GM19193 (cell line): ENCODE data around the gene LPP.

ENCODE experiments used
- POLR2A ChIP-seq: IDR thresholded peaks from 4 replicates; pipeline ENCODE4 v1.6.1; 2011; ENCODE audit not compliant: insufficient read depth, insufficient read length; ENCODE audit errors: extremely low read depth

Gene LPP

DNA sequence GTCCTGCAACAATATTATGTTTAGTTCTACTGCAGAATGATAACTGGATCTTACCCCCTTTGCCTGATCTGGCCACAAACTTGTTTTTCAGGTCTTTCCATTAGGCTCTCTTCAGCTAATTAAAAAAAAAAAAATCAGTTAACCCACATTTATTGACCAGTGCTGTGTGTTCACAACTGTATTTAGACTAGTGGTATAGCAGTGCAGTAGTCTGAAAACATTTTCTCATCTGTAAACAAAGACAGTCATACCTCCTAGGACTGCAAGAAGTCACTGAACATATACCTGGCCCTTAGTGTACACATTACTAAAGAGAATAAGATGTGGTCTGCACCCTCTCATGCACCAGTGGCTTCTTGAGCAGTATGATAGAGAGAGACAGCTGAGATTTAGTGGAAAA, 22.5 kb downstream of the LPP start:
- no peak for TF ChIP-seq POLR2A

DNA sequence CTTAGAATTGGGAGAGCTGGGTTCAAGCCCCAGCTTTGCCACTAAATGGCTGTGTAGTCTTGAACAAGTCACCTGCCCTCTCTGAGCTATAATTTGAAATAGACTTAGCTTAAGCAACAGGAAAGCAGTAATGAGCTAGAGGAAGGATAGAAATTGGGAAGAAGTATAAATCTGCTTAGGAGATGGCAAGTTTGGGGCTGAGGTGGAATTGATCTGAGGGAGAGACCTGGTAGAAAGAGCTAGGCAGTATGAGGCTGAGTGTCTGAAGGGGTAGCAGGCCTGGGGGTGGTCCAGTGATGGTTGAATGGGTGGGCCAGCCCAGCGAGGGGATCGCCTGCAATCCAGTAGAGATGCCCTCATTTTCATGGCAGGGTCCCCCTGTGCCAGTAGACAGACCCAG, 22.9 kb downstream of the LPP start:
- TF ChIP-seq POLR2A = no peak

DNA sequence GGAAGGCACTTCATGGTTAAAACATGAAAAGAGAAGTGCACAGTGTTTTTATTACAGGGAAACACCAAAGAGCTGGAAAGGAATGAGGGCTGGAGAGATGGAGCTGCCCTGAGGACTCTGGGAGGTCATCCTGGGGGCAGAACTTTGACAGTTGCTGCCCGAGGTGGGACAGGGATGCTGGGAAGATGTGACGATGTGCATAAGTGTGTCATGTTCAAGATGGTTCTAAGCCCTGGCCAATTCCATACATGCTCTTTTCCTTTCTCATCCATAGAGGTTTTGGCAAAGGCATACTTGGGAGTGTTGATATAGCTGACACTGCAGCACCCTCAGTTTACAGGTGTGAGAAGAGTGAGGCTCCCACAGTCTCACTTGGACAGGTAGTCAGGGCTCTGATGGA, 23.8 kb downstream of the LPP start:
- no peak for TF ChIP-seq POLR2A

DNA sequence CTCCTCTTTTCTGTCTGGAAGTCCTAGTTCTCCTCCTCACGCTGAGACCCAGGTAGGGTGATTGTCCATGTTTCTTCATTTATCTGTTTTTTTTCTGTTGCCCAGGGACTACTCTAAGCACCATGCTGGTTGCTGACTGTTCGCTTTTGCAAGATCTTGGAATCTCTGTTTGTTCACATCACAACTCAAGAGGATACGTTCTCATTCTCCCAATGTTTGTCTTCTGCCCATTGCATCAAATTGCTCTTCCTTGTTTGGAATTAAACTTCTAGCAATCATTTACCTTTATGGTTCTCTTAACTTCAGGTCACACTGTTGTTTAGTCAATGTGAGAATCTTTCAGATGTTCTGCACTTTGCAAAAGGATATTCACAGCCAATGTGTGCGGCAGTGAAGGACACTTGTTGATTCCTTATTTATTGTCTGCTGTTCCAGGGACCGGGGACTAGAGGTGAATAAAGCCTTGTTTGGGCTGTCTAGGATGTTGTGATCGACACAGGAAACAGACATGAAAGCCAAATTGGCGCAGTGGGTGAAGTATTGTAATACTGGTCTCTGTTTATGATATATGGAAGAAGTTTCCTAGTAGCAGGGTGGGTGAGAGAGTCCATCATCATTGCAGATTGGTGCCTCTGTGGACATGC, 24.5 kb downstream of the LPP start:
- no peak for TF ChIP-seq POLR2A

DNA sequence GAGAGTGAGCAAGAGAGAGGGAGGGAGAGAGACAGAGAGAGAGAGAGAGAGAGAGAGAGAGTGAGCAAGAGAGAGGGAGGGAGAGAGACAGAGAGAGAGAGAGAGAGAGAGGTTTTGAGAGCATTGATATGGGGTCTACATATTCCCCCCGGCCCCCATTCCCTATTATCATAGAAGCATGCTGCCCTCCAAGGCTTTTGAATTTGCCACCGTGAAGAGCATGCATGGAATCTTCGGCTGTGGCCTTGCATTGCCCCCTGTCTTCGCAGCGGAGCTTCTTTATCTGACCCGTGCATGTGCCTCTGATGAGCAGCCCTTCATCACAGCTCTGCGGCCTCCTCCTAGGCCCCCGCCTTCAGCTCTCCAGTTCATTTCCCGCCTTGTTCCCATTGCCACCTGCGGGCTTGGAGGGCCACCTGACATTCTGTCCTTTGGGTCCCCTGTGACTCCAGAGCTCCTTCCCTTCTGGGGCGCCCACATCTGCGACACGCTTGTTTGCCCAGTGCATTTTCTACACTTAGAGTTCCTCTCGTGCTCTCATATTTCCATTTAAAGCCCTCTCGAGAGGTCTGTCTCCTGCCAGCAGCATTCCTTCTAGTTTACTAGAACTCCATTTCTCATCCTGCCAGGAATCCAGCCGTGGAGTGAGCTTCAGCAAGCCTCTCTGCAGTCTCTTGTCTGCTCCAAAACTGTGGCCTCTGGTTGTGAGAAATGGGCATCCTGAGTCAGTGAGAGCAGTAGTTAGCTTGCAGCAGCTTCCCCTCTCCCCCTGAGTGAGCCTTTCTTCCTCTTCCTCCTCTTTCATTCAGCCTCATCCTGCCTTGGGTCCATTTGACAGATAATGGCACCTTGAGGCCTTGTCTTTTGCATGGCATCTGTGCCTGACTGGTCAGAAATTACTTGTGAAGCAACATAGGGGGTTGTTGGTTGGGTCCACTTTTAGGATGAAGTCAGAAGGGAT, 25.3 kb downstream of the LPP start:
- no peak for TF ChIP-seq POLR2A

DNA sequence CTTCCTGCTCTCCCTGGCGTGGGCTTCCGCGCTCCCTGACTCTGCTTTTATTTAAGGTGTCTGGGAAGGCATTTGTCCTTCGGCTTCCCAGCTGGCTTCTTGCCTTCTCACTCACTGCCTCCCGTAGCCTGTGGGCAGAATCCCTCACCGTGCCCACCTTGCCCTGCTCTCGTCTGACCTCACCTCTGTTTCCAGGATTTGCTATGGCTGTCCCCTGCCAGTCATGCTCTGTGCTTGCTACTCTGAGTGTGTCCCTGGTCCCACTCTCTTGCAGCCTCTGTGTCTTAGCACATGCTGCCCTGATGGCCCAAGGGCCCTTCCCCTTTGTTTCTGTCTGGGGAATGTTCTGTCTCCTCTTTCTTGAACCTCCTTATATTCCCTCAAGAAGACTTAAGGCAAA, 26.2 kb downstream of the LPP start:
- TF ChIP-seq POLR2A = no peak

DNA sequence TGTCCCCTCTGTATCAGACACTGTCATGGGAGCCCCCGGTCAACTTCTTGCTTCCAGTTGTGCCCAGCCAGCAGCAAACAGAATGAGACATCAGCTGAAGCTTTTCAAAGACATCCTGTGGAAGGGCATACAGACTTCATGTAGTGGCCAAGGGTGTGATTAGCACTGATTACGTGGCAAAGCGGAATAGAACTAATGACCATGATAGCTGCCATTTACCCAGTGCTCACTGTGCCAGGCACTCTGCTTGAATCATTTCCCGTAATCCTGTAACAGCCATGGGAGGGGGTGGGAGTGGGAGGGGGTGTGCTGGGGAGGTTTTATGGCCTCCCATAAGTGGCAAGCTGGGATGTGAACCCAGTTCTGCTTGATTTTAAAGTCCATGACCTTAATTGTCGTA, 29.5 kb downstream of the LPP start:
- no peak for TF ChIP-seq POLR2A

DNA sequence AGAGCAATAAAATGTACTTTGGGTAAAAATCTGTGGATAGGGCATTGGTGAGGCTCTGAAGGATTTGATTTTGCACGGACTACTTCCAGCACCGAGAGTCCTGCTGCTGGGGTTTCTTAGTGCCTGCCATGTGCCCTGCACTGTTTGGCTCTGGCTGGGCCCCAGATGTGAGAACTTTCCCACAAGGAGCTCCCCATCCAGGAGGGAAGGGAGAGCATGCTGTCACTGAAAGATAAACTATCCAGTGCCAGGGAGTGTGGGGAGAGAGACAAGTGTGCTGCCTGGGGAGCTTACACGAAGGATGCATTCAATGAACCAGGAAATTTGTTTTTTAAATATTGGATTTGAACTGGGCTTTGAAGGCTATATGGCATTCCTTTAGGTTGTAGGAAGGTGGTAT, 30.2 kb downstream of the LPP start:
- no peak for TF ChIP-seq POLR2A

DNA sequence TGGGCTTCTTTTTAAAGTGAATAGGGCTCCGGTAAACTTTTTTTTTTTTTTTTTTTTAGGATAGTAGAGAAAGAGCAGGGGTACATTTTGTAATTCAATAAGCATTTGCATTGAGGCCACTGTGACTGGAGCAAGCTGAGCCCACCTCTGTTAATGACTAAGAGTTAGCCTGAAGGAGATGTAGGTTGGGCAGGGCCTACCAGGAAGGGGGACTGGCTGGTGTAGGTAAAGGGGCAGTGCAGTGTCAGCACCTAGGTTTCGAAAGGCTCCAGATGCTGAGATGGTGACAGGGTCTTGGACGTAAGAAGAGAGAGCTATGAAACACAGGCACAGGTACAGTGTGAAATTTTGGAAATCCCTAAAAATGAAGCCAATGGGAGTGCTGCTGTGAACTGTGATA, 30.7 kb downstream of the LPP start:
- no peak for TF ChIP-seq POLR2A

DNA sequence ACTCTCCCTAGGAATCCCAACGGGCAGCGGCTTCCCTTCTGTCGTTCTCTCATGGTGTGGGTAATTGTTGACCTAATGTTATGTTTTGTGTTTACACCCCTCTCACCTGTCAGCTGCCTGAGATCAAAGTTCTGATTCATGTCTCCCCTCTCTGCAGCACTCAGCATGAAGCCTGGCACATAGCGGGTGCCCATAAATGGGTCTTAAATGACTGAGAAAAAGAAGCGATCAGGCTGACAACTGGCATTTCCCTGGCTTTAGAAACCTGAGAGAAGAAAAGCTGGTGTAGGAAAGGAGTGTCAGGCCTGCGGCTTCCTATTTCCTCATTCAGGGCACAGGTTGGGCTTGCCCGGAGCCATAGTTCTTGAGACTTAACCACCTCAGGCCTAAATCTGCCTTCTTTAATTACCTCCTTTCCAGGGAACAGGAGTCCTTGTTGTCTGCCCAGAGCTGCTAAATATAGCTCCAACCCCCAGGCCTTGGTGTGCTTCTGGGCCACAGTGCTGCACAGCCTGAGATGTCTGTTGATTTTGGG, 31.8 kb downstream of the LPP start:
- no peak for TF ChIP-seq POLR2A

DNA sequence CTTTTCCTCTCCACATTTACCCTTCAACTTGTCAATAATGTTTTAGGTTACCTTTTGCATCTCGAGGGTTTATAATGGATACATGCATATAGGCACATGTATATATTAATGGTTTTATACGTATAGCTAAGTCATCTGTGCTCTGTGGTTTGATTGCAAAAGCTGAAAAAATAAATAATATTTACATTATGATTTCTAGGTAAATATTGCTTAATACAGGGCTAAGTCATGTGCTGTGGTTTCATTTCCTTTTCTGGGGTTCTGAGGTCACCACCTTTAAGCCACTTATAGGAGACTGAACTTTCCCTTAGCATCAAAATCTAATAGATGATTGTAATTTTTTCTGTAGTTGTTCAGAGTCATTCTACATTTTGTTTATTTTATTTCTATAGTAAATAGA, 33.1 kb downstream of the LPP start:
- TF ChIP-seq POLR2A = no peak

DNA sequence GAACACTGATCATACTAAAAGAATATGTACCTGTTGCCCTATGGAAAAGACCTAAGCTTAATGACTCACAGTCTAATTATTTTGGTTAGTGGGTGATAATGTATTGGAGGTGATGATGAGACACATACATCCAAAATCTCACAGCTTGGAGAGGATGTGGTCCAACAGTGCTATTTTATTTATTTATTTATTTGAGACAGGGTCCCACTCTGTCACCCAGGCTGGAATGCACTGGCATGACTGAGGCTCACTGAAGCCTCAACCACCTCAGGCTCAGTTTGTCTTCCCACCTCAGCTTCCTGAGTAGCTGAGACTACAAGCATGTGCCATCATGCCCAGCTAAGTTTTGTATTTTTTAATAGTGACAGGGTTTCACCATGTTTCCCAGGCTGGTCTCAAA, 35.0 kb downstream of the LPP start:
- TF ChIP-seq POLR2A = no peak

DNA sequence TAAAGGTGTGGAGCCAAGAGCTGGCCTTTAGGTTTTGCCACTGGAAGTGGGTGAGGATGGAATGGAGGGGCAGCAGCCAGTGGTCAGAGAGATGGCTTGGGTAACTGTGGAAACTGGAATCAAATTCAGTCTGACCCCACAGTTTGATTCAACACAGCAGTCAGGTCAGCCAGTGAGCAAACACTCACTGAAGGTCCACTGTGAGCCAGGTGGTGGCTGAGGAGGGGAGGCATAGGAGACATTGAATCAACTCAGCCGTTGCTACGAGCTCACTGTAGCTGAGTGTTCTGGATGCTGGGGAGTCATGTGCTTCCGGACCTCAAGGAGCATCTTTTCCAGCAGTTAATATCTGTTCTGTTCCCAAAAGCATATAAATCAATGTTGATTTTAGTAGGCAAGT, 37.5 kb downstream of the LPP start:
- TF ChIP-seq POLR2A = no peak

DNA sequence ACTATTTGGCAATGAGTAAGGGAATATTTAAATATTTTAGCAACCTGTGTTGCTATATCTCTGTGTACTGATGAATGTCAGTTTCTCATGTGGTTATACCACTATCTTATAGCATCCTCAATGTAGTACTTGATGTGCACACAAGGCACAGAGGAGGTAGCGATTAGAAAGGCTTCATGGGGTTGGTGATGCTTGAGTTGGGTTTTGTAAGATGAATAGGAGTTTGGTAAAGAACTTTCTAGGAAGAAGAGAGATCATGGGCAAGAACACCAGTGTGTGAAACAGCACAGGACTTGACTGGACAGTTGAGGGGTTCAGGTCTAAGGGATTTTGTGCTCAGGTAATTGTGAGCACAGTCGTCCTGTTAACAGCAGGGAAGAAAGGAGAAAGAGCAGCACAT, 38.1 kb downstream of the LPP start:
- no peak for TF ChIP-seq POLR2A

DNA sequence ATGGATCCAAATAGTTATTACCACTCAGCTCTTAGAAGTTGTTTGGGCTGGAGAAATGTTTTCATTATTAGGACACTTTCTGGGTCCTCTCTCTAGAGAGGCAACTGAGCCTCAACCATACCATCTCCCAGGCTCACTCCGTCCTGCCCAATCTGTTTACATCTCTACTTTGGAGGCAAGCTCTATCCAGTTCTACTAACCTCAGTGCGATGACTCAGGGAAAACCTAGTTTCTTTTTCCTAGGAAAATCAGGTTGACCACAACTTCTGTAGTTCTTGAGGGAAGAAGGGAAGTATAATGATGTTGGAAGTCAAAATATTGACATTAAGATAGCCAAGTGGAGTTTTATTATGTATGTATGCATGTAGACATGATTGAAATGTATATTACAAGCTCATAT, 40.4 kb downstream of the LPP start:
- TF ChIP-seq POLR2A = no peak
